ENCODE measurements around the gene BDP1. TPM values are rescaled to one million over a fixed set of nuclear protein-coding genes. Genes with fewer than 3 reads are reported as not detected.
"Not testable (repeated sequence)": the region's sequence is repeated elsewhere in the genome, so short reads cannot be mapped to it uniquely, and the experiment has no call there.

The BDP1 gene
- total RNA-seq, 1 experiment from 2014 or later = 71.1 TPM

- POLR2A ChIA-PET (ENCODE audit: low non-redundant PET) = interaction anchor here (0.7 kb wide), 2 partner anchors 26 to 122 kb away, joined by 4 read pairs; no protein-coding TSS in a partner anchor
- TF ChIP-seq EZH2 (IDR thresholded peaks at IDR 0.05; ENCODE audit: borderline replicate concordance, low read depth, low read length, poor library complexity, severe bottlenecking) = no peak
- TF ChIP-seq CTCF (conservative IDR thresholded peaks at IDR 0.05; ENCODE audit: low read depth, low read length) = no peak
- no TSS peak for BruUV-seq (replicated peaks)
- CTCF ChIA-PET = no interaction called here
- Histone ChIP-seq H3K27ac (ENCODE audit: low read depth, low read length, poor library complexity, severe bottlenecking) (no peak overlapping the region), H3K36me3 (ENCODE audit: insufficient read depth, low read length, poor library complexity, severe bottlenecking) (peaks cover 1% of the 10 kb centered on the region), H3K4me3 (ENCODE audit: low read depth, low read length, poor library complexity, severe bottlenecking) (no peak overlapping the region), H3K4me1 (ENCODE audit: insufficient read depth, low read length, poor library complexity, severe bottlenecking) (peaks cover 6% of the 10 kb centered on the region), H3K27me3 (replicated peaks; ENCODE audit: insufficient read depth, low read depth, low read length, poor library complexity) (no peaks in the 10 kb centered on the region), H3K9me3 (ENCODE audit: low read depth, low read length, poor library complexity, severe bottlenecking) (no peaks in the 10 kb centered on the region)
- DNase-seq (ENCODE audit: low spot score) = no peak
- intact Hi-C loops (cut with micrococcal nuclease; ENCODE audit: unreplicated experiment) = loop anchor here (10.0 kb wide), 1 partner anchor 181 kb away; no protein-coding TSS in a partner anchor
Measured at GRCh38 chr5:71573591-71573990, 118.1 kb downstream of the BDP1 start.

- H3K27me3 ChIP-seq (replicated peaks; ENCODE audit: insufficient read depth, low read depth, low read length, poor library complexity); CTCF ChIA-PET; H3K36me3 ChIP-seq (ENCODE audit: insufficient read depth, low read length, poor library complexity, severe bottlenecking); POLR2A ChIA-PET (ENCODE audit: low non-redundant PET); BruUV-seq (replicated peaks); H3K4me3 ChIP-seq (ENCODE audit: low read depth, low read length, poor library complexity, severe bottlenecking); H3K4me1 ChIP-seq (ENCODE audit: insufficient read depth, low read length, poor library complexity, severe bottlenecking); H3K9me3 ChIP-seq (ENCODE audit: low read depth, low read length, poor library complexity, severe bottlenecking); H3K27ac ChIP-seq (ENCODE audit: low read depth, low read length, poor library complexity, severe bottlenecking); DNase-seq (ENCODE audit: low spot score): not testable (repeated sequence)
- intact Hi-C loops (cut with micrococcal nuclease; ENCODE audit: unreplicated experiment) = loop anchor here (10.0 kb wide), 1 partner anchor 179 kb away; no protein-coding TSS in a partner anchor
Measured at GRCh38 chr5:71575588-71575987, 120.1 kb downstream of the BDP1 start.

- no peaks in the 10 kb centered on the region for H3K4me1 ChIP-seq (ENCODE audit: insufficient read depth, low read length, poor library complexity, severe bottlenecking)
- DNase-seq (ENCODE audit: low spot score) = no peak
- no peaks in the 10 kb centered on the region for H3K27me3 ChIP-seq (replicated peaks; ENCODE audit: insufficient read depth, low read depth, low read length, poor library complexity)
- POLR2A ChIA-PET (ENCODE audit: low non-redundant PET) = no interaction called here
- no peaks in the 10 kb centered on the region for H3K9me3 ChIP-seq (ENCODE audit: low read depth, low read length, poor library complexity, severe bottlenecking)
- H3K36me3 ChIP-seq (ENCODE audit: insufficient read depth, low read length, poor library complexity, severe bottlenecking) = no peaks in the 10 kb centered on the region
- intact Hi-C loops (cut with micrococcal nuclease; ENCODE audit: unreplicated experiment) = loop anchor here (10.0 kb wide), 1 partner anchor 179 kb away; no protein-coding TSS in a partner anchor
- TF ChIP-seq EZH2 (IDR thresholded peaks at IDR 0.05; ENCODE audit: borderline replicate concordance, low read depth, low read length, poor library complexity, severe bottlenecking) (no peak), CTCF (conservative IDR thresholded peaks at IDR 0.05; ENCODE audit: low read depth, low read length) (no peak)
- H3K27ac ChIP-seq (ENCODE audit: low read depth, low read length, poor library complexity, severe bottlenecking) = no peak overlapping the region
- CTCF ChIA-PET = no interaction called here
- no peak overlapping the region for H3K4me3 ChIP-seq (ENCODE audit: low read depth, low read length, poor library complexity, severe bottlenecking)
- no TSS peak for BruUV-seq (replicated peaks)
Measured at GRCh38 chr5:71576241-71576640, 120.8 kb downstream of the BDP1 start.

- intact Hi-C loops (cut with micrococcal nuclease; ENCODE audit: unreplicated experiment) = loop anchor here (10.0 kb wide), 1 partner anchor 177 kb away; no protein-coding TSS in a partner anchor
- BruUV-seq (replicated peaks); H3K27me3 ChIP-seq (replicated peaks; ENCODE audit: insufficient read depth, low read depth, low read length, poor library complexity); DNase-seq (ENCODE audit: low spot score); H3K4me1 ChIP-seq (ENCODE audit: insufficient read depth, low read length, poor library complexity, severe bottlenecking); H3K27ac ChIP-seq (ENCODE audit: low read depth, low read length, poor library complexity, severe bottlenecking); H3K36me3 ChIP-seq (ENCODE audit: insufficient read depth, low read length, poor library complexity, severe bottlenecking); CTCF ChIA-PET; POLR2A ChIA-PET (ENCODE audit: low non-redundant PET); H3K4me3 ChIP-seq (ENCODE audit: low read depth, low read length, poor library complexity, severe bottlenecking); H3K9me3 ChIP-seq (ENCODE audit: low read depth, low read length, poor library complexity, severe bottlenecking): not testable (repeated sequence)
Measured at GRCh38 chr5:71577839-71578238, 122.4 kb downstream of the BDP1 start.
